K562 (cell line): ENCODE results near the gene MAP4K4. TPM values are rescaled to one million over a fixed set of nuclear protein-coding genes. Genes with fewer than 3 reads are reported as not detected.

Experiments used
- CEBPB ChIP-seq: fragments of 450-650 bp; IDR thresholded peaks from 2 replicates; pipeline ENCODE4 v1.6.1; 2016; ENCODE audit warnings: missing genetic modification characterization, missing compliant biosample characterization
- CEBPG ChIP-seq, 3 experiments: fragments of 200-800 bp in 1 of 3; sonication (Bioruptor generic) in 1 of 3; sonication (generic) in 1 of 3; formaldehyde crosslinking in 1 of 3; IDR thresholded peaks in 2 of 3; conservative IDR thresholded peaks in 1 of 3; 2 replicates each; pipeline versions ENCODE4 v1.6.1 to v1.8.0; 2016 to 2022; ENCODE audit warnings: missing compliant biosample characterization in 2 of 3, missing genetic modification characterization in 2 of 3, mild to moderate bottlenecking in 1 of 3, missing genetic modification reagents in 1 of 3
- CTCF ChIP-seq, 3 experiments: IDR thresholded peaks in 2 of 3; conservative IDR thresholded peaks in 1 of 3; 2 replicates each; pipeline ENCODE4 v1.5.1; 2011 to 2012; ENCODE audit warnings: low read length in 3 of 3, mild to moderate bottlenecking in 3 of 3, control low read depth in 2 of 3, improper control_type of control experiment in 1 of 3, inconsistent platforms in 1 of 3, low read depth in 1 of 3, mixed read lengths in 1 of 3, moderate library complexity in 1 of 3; ENCODE audit not compliant: insufficient read depth in 2 of 3
- GTF2B ChIP-seq: IDR thresholded peaks from 2 replicates; pipeline ENCODE4 v1.6.1; 2011; ENCODE audit not compliant: insufficient read length; ENCODE audit errors: extremely low read depth
- KAT7 ChIP-seq: sonication (generic); formaldehyde crosslinking; IDR thresholded peaks from 2 replicates; pipeline ENCODE4 v1.8.0; 2022; ENCODE audit warnings: missing genetic modification reagents, mild to moderate bottlenecking, borderline replicate concordance
- MEIS2 ChIP-seq: fragments of 450-650 bp; IDR thresholded peaks from 2 replicates; pipeline ENCODE4 v1.6.1; 2014; ENCODE audit warnings: mild to moderate bottlenecking; ENCODE audit not compliant: partially characterized antibody
- NCOA1 ChIP-seq: fragments of 450-650 bp; IDR thresholded peaks from 2 replicates; pipeline ENCODE4 v1.6.1; 2016; ENCODE audit warnings: low read depth
- RAD21 ChIP-seq, 2 experiments: fragments of 250-450 bp in 1 of 2; fragments of 450-650 bp in 1 of 2; sonication (Bioruptor Pico) in 1 of 2; formaldehyde crosslinking in 1 of 2; IDR thresholded peaks in 1 of 2; conservative IDR thresholded peaks in 1 of 2; 2 replicates each; pipeline versions ENCODE4 v1.4.0 to v1.8.0; 2020 to 2022; ENCODE audit warnings: mild to moderate bottlenecking in 2 of 2, moderate library complexity in 1 of 2
- REST ChIP-seq, 2 experiments: fragments of 450-650 bp; formaldehyde crosslinking in 1 of 2; IDR thresholded peaks; 2 replicates each; pipeline versions ENCODE4 v1.4.0 to v1.6.1; 2014 to 2020; ENCODE audit warnings: mild to moderate bottlenecking in 2 of 2, borderline replicate concordance in 1 of 2, low read depth in 1 of 2
- SP1 ChIP-seq: sonication (generic); formaldehyde crosslinking; IDR thresholded peaks from 2 replicates; pipeline ENCODE4 v1.8.1; 2022; ENCODE audit warnings: mild to moderate bottlenecking, missing genetic modification reagents
- ZNF253 ChIP-seq: fragments of 250-450 bp; sonication (Bioruptor Pico); conservative IDR thresholded peaks from 2 replicates; pipeline ENCODE4 v1.6.1; 2021; ENCODE audit warnings: mild to moderate bottlenecking
- polyA plus RNA-seq, 8 experiments: library from polyadenylated mRNA; depleted of rRNA in 4 of 8; stranded (reverse) in 5 of 8; unstranded in 3 of 8; fragments of >200 nt; fragmentation: Nextera tagmentation in 2 of 8; fragmentation: Illumina TruSeq in 1 of 8; extraction: Ambion mirVana in 2 of 8; extraction: Trizol in 1 of 8; gene quantifications; 2 replicates each; pipeline versions ENCODE4 v1.2.1 to v1.2.3, GENCODE V29; 2011 to 2014; ENCODE audit warnings: inconsistent platforms in 1 of 8, missing spikeins in 1 of 8
- total RNA-seq, 7 experiments: library from RNA; depleted of rRNA in 6 of 7; stranded (reverse); fragments of >200 nt in 6 of 7; fragmentation: Illumina TruSeq in 2 of 7; extraction: Trizol in 2 of 7; gene quantifications; 2 replicates each; pipeline versions ENCODE4 v1.2.1 to v1.2.3, GENCODE V29; 2011 to 2021; ENCODE audit warnings: low replicate concordance in 1 of 7

MAP4K4 gene
- total and polyA plus RNA-seq, 9 of the 15 experiments (the other 6 are each of a cell fraction or from before 2014, with no cell fraction given) = 7.6 to 76.4 (median 50.6) TPM

GRCh38 chr2:101776172-101777043, 78.9 kb downstream of the MAP4K4 start (continued):
- peak; percentile 45 for TF ChIP-seq REST (IDR thresholded peaks at IDR 0.05; ENCODE audit: borderline replicate concordance)
- TF ChIP-seq REST (CRISPR knock-in tag; IDR thresholded peaks at IDR 0.05; ENCODE audit: low read depth) = no peak
- TF ChIP-seq CEBPB = peak; percentile 76
- no peak for TF ChIP-seq CEBPG (CRISPR knock-in tag; IDR thresholded peaks at IDR 0.05)
- TF ChIP-seq CEBPG (tag; conservative IDR thresholded peaks at IDR 0.05 in 1 of 2, IDR thresholded peaks at IDR 0.05 in 1 of 2) = peak; percentile 35 to 85; a peak in 3 of 4 replicates
- no peak for TF ChIP-seq MEIS2
- no peak for TF ChIP-seq SP1 (CRISPR knock-in tag)
- TF ChIP-seq GTF2B = no peak
- TF ChIP-seq KAT7 (CRISPR knock-in tag) = no peak
- TF ChIP-seq CTCF (IDR thresholded peaks at IDR 0.05 in 2 of 3, conservative IDR thresholded peaks at IDR 0.05 in 1 of 3; ENCODE audit: insufficient read depth in 2 of 3, low read depth in 1 of 3, low read length in 3 of 3) = peak; percentile 57 to 65 (median 61)
- TF ChIP-seq ZNF253 = no peak
- no peak for TF ChIP-seq NCOA1
- peak in 1 of 2 experiments; percentile 40; a peak in 2 of 4 replicates for TF ChIP-seq RAD21 (CRISPR knock-in tag; conservative IDR thresholded peaks at IDR 0.05 in 1 of 2, IDR thresholded peaks at IDR 0.05 in 1 of 2)
